ENCODE results near the gene SLC25A23.

DNA sequence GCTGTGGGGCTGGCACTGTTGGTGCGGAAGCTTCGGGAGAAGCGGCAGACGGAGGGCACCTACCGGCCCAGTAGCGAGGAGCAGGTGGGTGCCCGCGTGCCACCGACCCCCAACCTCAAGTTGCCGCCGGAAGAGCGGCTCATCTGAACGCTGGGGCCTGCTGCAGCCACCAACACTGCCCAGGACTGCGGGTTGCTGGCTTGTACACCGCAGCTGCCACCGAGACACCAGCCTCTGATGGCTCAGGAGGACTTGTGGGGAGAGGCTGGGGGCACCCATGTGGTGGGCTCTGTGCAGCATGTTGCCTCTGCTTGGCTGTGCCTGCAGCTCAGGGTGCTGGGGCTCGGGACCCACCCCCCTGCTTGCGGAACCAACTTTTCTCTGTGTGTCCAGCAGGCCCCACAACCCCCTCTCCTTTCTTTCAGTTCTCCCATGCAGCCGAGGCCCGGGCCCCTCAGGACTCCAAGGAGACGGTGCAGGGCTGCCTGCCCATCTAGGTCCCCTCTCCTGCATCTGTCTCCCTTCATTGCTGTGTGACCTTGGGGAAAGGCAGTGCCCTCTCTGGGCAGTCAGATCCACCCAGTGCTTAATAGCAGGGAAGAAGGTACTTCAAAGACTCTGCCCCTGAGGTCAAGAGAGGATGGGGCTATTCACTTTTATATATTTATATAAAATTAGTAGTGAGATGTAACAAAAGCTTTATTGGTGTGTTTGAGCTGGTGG lies 7.1 kb upstream of the SLC25A23 start:
- TF ChIP-seq POLR2A (IDR thresholded peaks at IDR 0.05; ENCODE audit: low read length) = no peak
- no peak for TF ChIP-seq GATA1 (IDR thresholded peaks at IDR 0.05; ENCODE audit: low read depth, low read length)
